ENCODE measurements around the gene TMEM127.

GRCh38 chr2:96264656-96265348, 995 bp downstream of the TMEM127 start:
- peak; percentile 56 for TF ChIP-seq CTCF (conservative IDR thresholded peaks at IDR 0.05; ENCODE audit: low read depth, low read length)
- no peak for TF ChIP-seq EZH2 (IDR thresholded peaks at IDR 0.05; ENCODE audit: borderline replicate concordance, low read depth, low read length, poor library complexity, severe bottlenecking)
